ENCODE results near the gene BICRAL. TPM values are rescaled to one million over a fixed set of nuclear protein-coding genes. Genes with fewer than 3 reads are reported as not detected.

BICRAL gene
- total and polyA plus RNA-seq, 4 donors, result 1.7 to 6.8 (median 3.9) TPM

DNA sequence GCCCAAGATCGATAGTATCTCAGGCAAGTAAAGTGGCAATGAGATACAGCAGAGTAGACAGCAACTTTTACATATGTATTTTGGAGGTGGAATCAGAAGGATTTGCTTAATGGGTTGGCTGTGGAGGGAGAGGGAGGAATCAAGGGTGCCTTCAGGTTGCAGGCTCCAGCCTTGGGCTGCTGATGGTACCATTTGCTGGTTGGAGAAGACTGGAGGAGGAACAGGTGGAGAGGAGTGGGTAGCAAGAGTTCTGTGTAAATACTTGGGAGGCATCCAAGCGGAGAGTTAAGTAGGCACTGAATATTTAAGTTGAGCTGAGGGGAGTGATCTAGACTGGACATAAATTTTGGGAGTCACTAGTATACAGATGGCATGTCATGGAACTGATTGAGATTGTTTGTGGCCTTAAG is 5.2 kb downstream of the BICRAL start:
- whole genome bisulfite sequencing, result 81% methylated on average over 2 of the region's 2 CpGs
- Histone ChIP-seq H3K9ac (ENCODE audit: low read depth in 1 of 2, low read length in 2 of 2) (no peak overlapping the region), H3K4me3 (ENCODE audit: low read depth in 1 of 3, low read length in 3 of 3) (no peak overlapping the region), H3K36me3 (ENCODE audit: control insufficient read depth in 4 of 4, insufficient read depth in 3 of 4, low read depth in 1 of 4, low read length in 3 of 4) (no peaks in the 10 kb centered on the region), H3K27ac (ENCODE audit: low read depth in 1 of 2, low read length in 2 of 2) (no peak overlapping the region), H3K27me3 (ENCODE audit: control insufficient read depth in 4 of 4, insufficient read depth in 4 of 4, low read length in 3 of 4) (no peaks in the 10 kb centered on the region), H3K4me1 (ENCODE audit: control insufficient read depth in 4 of 4, insufficient read depth in 4 of 4, low read length in 3 of 4) (peaks cover 3 to 35% (median 11%) of the 10 kb centered on the region in 4 donors), H3K9me3 (ENCODE audit: control insufficient read depth in 4 of 4, low read length in 3 of 4) (no peaks in the 10 kb centered on the region)
- no peak for DNase-seq (ENCODE audit: low spot score)
- TF ChIP-seq RAD21 (IDR thresholded peaks at IDR 0.05), result no peak
- no peak for TF ChIP-seq HNF4G (IDR thresholded peaks at IDR 0.05)
- no peak for TF ChIP-seq HNF4A (conservative IDR thresholded peaks at IDR 0.05)
- no peak for TF ChIP-seq SP1 (IDR thresholded peaks at IDR 0.05)
- TF ChIP-seq TAF1 (conservative IDR thresholded peaks at IDR 0.05), result no peak
- TF ChIP-seq YY1 (IDR thresholded peaks at IDR 0.05), result no peak
- TF ChIP-seq FOXA1 (IDR thresholded peaks at IDR 0.05), result no peak
- TF ChIP-seq, protein P1, sequence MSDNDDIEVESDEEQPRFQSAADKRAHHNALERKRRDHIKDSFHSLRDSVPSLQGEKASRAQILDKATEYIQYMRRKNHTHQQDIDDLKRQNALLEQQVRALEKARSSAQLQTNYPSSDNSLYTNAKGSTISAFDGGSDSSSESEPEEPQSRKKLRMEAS (IDR thresholded peaks at IDR 0.05), result no peak
- TF ChIP-seq ATF3 (IDR thresholded peaks at IDR 0.05), result no peak
- TF ChIP-seq, protein P2, sequence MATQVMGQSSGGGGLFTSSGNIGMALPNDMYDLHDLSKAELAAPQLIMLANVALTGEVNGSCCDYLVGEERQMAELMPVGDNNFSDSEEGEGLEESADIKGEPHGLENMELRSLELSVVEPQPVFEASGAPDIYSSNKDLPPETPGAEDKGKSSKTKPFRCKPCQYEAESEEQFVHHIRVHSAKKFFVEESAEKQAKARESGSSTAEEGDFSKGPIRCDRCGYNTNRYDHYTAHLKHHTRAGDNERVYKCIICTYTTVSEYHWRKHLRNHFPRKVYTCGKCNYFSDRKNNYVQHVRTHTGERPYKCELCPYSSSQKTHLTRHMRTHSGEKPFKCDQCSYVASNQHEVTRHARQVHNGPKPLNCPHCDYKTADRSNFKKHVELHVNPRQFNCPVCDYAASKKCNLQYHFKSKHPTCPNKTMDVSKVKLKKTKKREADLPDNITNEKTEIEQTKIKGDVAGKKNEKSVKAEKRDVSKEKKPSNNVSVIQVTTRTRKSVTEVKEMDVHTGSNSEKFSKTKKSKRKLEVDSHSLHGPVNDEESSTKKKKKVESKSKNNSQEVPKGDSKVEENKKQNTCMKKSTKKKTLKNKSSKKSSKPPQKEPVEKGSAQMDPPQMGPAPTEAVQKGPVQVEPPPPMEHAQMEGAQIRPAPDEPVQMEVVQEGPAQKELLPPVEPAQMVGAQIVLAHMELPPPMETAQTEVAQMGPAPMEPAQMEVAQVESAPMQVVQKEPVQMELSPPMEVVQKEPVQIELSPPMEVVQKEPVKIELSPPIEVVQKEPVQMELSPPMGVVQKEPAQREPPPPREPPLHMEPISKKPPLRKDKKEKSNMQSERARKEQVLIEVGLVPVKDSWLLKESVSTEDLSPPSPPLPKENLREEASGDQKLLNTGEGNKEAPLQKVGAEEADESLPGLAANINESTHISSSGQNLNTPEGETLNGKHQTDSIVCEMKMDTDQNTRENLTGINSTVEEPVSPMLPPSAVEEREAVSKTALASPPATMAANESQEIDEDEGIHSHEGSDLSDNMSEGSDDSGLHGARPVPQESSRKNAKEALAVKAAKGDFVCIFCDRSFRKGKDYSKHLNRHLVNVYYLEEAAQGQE (IDR thresholded peaks at IDR 0.05), result no peak

- Histone ChIP-seq H3K27me3 (ENCODE audit: control insufficient read depth in 4 of 4, insufficient read depth in 4 of 4, low read length in 3 of 4) (no peaks in the 10 kb centered on the region), H3K27ac (ENCODE audit: low read depth in 1 of 2, low read length in 2 of 2) (no peak overlapping the region), H3K9ac (ENCODE audit: low read depth in 1 of 2, low read length in 2 of 2) (no peak overlapping the region), H3K9me3 (ENCODE audit: control insufficient read depth in 4 of 4, low read length in 3 of 4) (no peaks in the 10 kb centered on the region), H3K4me1 (ENCODE audit: control insufficient read depth in 4 of 4, insufficient read depth in 4 of 4, low read length in 3 of 4) (peaks cover 3 to 35% (median 11%) of the 10 kb centered on the region in 4 donors), H3K36me3 (ENCODE audit: control insufficient read depth in 4 of 4, insufficient read depth in 3 of 4, low read depth in 1 of 4, low read length in 3 of 4) (no peaks in the 10 kb centered on the region), H3K4me3 (ENCODE audit: low read depth in 1 of 3, low read length in 3 of 3) (no peak overlapping the region)
- TF ChIP-seq HNF4A (conservative IDR thresholded peaks at IDR 0.05), result no peak
- TF ChIP-seq, protein P2 (IDR thresholded peaks at IDR 0.05), result no peak
- TF ChIP-seq FOXA2 (IDR thresholded peaks at IDR 0.05), result no peak
- TF ChIP-seq YY1 (IDR thresholded peaks at IDR 0.05), result no peak
- TF ChIP-seq, protein P1 (IDR thresholded peaks at IDR 0.05), result no peak
- 91% methylated on average over 4 of the region's 4 CpGs for WGBS
- DNase-seq (ENCODE audit: low spot score), result no peak
Measured at GRCh38 chr6:42788671-42789070, 6.8 kb downstream of the BICRAL start.
